GM20000 (cell line): ENCODE measurements around the gene CDC23.
A peak's percentile ranks its signal among the peaks of the same experiment; 100 is the strongest.

Experiments used
- DNase-seq: peaks from one replicate; pipeline ENCODE4 v3.0.0; 2012; ENCODE audit warnings: low spot score
- TF ChIP-seq, protein P1 (sequence below): IDR thresholded peaks from 2 replicates; pipeline ENCODE4 v1.5.1; 2012; ENCODE audit warnings: mild to moderate bottlenecking, control low read depth; ENCODE audit errors: extremely low read depth, missing control alignments

Gene CDC23

DNA sequence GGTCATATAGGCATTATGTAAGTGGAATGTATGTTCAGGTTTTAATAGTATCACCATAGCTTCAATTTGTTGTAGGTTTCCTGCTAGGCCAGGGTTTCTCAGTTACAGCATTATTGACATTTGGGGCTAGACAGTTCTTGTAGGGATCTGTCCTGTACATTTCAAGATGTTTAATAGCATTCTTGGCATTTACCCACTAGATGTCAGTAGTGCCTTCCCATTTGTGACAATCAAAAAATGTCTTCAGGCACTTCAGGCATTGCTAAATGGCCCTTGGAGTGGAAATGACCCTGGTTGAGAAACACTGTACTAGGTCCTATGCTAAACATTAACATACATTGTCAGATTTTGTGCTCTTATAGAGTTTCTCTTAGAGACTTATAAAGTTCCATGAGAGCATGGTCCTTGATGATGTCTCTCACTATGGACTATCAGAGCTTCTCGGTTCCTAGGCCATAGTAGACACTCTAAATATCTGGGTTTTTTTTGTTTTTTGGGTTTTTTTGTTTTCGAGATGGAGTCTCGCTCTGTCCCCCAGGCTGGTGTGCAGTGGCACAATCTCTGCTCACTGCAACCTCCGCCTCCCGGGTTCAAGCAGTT, 32.8 kb downstream of the CDC23 start:
- peak; percentile 58 for DNase-seq
- TF ChIP-seq, protein P1, sequence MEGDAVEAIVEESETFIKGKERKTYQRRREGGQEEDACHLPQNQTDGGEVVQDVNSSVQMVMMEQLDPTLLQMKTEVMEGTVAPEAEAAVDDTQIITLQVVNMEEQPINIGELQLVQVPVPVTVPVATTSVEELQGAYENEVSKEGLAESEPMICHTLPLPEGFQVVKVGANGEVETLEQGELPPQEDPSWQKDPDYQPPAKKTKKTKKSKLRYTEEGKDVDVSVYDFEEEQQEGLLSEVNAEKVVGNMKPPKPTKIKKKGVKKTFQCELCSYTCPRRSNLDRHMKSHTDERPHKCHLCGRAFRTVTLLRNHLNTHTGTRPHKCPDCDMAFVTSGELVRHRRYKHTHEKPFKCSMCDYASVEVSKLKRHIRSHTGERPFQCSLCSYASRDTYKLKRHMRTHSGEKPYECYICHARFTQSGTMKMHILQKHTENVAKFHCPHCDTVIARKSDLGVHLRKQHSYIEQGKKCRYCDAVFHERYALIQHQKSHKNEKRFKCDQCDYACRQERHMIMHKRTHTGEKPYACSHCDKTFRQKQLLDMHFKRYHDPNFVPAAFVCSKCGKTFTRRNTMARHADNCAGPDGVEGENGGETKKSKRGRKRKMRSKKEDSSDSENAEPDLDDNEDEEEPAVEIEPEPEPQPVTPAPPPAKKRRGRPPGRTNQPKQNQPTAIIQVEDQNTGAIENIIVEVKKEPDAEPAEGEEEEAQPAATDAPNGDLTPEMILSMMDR: peak; percentile 38

DNA sequence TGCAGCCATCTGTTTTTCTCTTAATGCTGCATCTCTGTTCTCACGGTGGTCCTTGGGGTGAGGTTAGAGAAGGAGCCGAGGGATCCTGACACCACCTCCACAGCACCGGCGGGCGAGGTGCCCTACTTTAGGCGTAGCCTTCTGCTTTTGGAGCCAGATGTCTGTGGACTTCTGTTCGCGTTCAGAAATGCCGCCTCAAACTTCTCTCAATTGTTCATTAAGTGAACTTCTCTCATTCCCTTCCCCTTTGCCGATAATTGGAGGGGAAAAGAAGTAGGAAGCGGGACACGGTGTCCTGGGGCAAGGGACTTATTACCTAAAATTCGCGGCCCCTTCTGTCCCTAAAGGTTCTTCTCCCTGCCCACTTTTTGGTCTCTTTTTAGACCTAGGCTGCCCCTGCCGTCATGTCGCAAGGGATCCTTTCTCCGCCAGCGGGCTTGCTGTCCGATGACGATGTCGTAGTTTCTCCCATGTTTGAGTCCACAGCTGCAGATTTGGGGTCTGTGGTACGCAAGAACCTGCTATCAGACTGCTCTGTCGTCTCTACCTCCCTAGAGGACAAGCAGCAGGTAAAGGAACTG, 33.8 kb downstream of the CDC23 start:
- no peak for DNase-seq
- TF ChIP-seq, protein P1: no peak

DNA sequence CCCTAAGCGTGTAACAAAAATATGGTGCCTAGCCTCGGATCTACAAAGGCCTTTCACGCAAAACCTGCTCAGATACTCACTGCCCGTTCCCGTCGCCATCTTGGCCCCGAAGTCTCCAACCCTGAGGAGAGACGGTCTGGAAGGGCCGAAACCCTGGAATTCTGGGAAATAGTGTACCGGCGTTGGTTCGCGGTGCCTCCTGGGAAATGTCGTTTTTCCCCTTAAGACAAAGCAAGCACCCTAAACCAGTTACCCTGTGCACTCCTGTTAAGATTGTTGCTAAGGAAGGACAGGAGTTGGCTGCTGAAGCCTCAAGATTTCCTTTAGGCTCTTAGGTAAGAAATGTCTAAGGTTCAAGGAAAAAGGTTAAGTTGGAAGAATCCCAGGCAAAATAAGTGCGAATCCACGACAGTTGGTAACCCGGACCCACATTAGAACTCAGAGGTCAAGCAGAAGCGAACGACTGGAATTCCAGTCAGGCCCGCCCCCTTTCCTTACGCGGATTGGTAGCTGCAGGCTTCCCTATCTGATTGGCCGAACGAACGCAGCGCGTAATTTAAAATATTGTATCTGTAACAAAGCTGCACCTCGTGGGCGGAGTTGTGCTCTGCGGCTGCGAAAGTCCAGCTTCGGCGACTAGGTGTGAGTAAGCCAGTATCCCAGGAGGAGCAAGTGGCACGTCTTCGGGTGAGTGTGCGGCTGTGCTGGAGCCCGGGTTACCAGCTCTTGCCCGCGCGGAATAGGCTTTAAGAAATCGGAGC, 34.4 kb downstream of the CDC23 start, which contains the start of the genes BRD8 and KIF20A:
Gene BRD8, minus strand, starts transcription at position 115 of the 761 bp plus-strand sequence. Its CDS starts 16 bp downstream, at position 99.
Gene KIF20A, plus strand, starts transcription at position 597 of the 761 bp plus-strand sequence. CDS start 569 bp downstream, outside the sequence.
- TF ChIP-seq, protein P1: no peak
- DNase-seq: peak; percentile 89

DNA sequence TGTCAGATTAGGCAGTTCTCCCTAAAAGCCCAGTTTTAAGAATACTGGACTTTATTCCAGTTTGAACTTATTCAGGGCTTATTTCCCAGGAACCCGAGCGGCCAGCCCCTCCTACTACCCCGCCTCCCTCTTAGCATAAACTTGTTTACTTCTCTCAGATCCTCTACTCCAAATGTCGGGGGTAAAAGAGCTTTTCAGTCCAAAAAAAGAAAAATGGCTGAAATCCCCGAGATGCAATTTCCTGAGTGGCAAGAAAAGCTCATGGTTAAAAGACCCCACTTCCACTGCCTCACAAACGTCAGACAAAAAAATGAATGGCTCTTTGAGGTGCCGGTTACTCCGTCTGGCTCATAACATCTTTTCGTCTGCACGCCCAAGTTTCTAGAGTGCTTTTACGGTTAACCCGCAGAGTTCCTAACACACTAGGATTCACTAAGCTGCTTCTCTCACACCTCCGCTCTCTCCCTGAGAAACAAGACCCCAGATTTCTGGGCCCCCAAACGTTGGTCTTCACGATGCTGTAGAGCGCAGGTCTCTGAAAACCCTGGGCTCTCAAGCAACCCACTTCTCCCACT, 35.1 kb downstream of the CDC23 start:
- peak; percentile 51 for DNase-seq
- TF ChIP-seq, protein P1: no peak

DNA sequence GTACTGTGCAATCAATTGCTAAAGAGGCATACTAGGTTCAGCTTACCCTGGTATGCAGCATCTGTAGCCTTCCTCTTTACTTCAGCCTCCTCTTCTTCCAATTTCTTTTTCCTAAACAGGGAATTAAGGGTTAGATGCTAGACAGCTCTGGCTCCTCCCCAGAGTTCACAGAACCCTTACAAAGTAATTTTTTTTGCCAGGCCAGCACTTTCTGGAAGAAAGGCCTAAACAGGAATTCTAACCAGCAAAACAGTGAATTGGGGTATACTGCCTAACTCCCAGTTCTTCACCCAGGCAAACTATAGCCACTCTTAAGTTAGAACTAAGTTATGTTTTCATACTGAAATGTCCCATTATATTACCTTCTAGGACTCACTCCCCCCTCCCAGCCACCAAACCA, 42.8 kb downstream of the CDC23 start:
- TF ChIP-seq, protein P1: no peak
- DNase-seq: no peak

DNA sequence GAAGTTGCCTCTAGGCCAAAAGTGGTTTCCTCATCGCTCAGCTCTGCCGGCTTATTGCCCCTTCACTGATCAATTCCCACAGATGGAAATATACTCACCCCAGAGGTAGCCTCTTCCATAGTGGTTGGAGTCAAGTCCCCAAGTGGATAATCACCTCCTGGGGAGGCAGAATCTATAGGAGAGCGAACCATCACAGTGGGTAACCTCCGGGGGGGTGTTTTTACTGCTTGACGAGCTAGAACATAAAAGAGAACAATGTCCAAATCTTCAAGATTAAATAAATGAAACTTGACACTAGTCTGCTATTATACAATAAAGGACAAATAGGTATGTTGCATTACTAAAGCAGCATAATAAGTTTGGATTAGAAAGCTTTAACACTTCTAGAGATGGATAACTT, 44.0 kb downstream of the CDC23 start:
- no peak for DNase-seq
- TF ChIP-seq, protein P1: no peak

DNA sequence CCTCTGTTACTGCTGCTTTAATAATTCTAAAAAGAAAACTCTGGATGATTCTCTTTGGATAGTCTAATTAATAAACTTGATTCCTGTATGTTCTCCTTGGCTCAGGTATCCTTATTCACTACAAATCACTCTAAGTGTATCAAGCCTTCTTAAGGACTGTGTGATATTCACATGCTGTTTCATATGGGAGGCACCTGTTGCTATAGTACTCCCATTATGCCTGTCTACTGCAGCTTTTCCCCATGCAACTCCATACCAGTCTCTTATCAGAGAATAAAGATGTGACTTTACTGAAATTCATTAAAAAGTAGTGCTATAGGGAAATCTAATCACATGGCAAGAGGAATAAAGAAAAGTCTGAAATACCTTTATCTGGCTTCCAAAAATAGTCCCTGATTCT, 49.4 kb downstream of the CDC23 start:
- no peak for DNase-seq
- TF ChIP-seq, protein P1: no peak
